Lower lobe of right lung (tissue), 2 donors: ENCODE measurements around the gene DPY30. TPM values are rescaled to one million over a fixed set of nuclear protein-coding genes. Genes with fewer than 3 reads are reported as not detected.
"Not testable (repeated sequence)": the region's sequence is repeated elsewhere in the genome, so short reads cannot be mapped to it uniquely, and the experiment has no call there.

Source experiments
- ATAC-seq, 2 donors: fragments of 200-7000 bp; cut with Tn5 transposase; one replicate each; pipeline ENCODE4 v1.9.1; 2020 to 2022; ENCODE audit warnings: mild to moderate bottlenecking in 2 of 2, moderate library complexity in 2 of 2
- DNase-seq: peaks from one replicate; pipeline ENCODE4 v3.0.0-alpha.2; 2020
- H3K27ac ChIP-seq: fragments of 200-600 bp; one replicate; pipeline ENCODE4 v1.8.0; 2022
- H3K27me3 ChIP-seq: fragments of 200-600 bp; one replicate; pipeline ENCODE4 v1.8.0; 2022; ENCODE audit warnings: low read depth
- H3K36me3 ChIP-seq: fragments of 200-600 bp; one replicate; pipeline ENCODE4 v1.8.0; 2022; ENCODE audit warnings: mild to moderate bottlenecking
- H3K4me1 ChIP-seq: fragments of 200-600 bp; one replicate; pipeline ENCODE4 v1.8.0; 2022
- H3K4me3 ChIP-seq: fragments of 200-600 bp; one replicate; pipeline ENCODE4 v1.8.0; 2022; ENCODE audit warnings: mild to moderate bottlenecking
- H3K9me3 ChIP-seq: fragments of 200-600 bp; one replicate; pipeline ENCODE4 v1.8.0; 2022
- CTCF ChIP-seq: fragments of 200-600 bp; IDR thresholded peaks from one replicate; pipeline ENCODE4 v1.8.0; 2022; ENCODE audit warnings: antibody characterized with exemption, mild to moderate bottlenecking
- intact Hi-C: fragments of 100-400 bp; cut with DNase I; formaldehyde crosslinking; loops from one replicate; pipeline ENCODE4 v1.11.0; 2022
- total RNA-seq: library from RNA; stranded (reverse); fragmentation: NEBNext Ultra II Directional; extraction: Animal tissue kit (Norgen Biotek cat#: 25700); gene quantifications from one replicate; pipeline ENCODE4 v1.2.1, GENCODE V29; 2021
- donor health status: DM: no; HTN: yes; CAD: no; lungs with severe emphysema.

The DPY30 gene
- total RNA-seq, 1 donor from 2014 or later: 60.4 TPM

- no peaks in the 10 kb centered on the region for H3K36me3 ChIP-seq
- ATAC-seq: no peak
- DNase-seq: no peak
- TF ChIP-seq CTCF: no peak
- intact Hi-C loops: no loop called here
- no peaks in the 10 kb centered on the region for H3K4me1 ChIP-seq
- H3K4me3 ChIP-seq: no peak overlapping the region
- H3K27me3 ChIP-seq: no peaks in the 10 kb centered on the region
- no peak overlapping the region for H3K27ac ChIP-seq
- H3K9me3 ChIP-seq: no peaks in the 10 kb centered on the region
These were observed 12.3 kb upstream of the DPY30 start for GRCh38 chr2:32051836-32052439.

GRCh38 chr2:32043561-32043960 is 4.0 kb upstream of the DPY30 start:
- DNase-seq (no peak), ATAC-seq (no peak)
- Histone ChIP-seq H3K9me3 (no peaks in the 10 kb centered on the region), H3K27ac (no peak overlapping the region), H3K4me1 (peaks cover 11% of the 10 kb centered on the region), H3K36me3 (no peaks in the 10 kb centered on the region), H3K4me3 (no peak overlapping the region), H3K27me3 (no peaks in the 10 kb centered on the region)
- TF ChIP-seq CTCF: no peak
- intact Hi-C loops: no loop called here

- intact Hi-C loops, H3K4me1 ChIP-seq, H3K27ac ChIP-seq, ATAC-seq, H3K4me3 ChIP-seq, DNase-seq, H3K27me3 ChIP-seq, H3K9me3 ChIP-seq: not testable (repeated sequence)
- peaks cover 48% of the 10 kb centered on the region for H3K36me3 ChIP-seq
These were observed 5.3 kb downstream of the DPY30 start for GRCh38 chr2:32034198-32034887.

- H3K36me3 ChIP-seq: peaks cover 61% of the 10 kb centered on the region
- H3K9me3 ChIP-seq, intact Hi-C loops, H3K4me3 ChIP-seq, H3K4me1 ChIP-seq, H3K27ac ChIP-seq, H3K27me3 ChIP-seq, ATAC-seq, DNase-seq: not testable (repeated sequence)
These were observed 20.7 kb downstream of the DPY30 start for GRCh38 chr2:32018789-32019482.

- DNase-seq: no peak
- intact Hi-C loops: no loop called here
- TF ChIP-seq CTCF: no peak
- no peak for ATAC-seq
- peaks cover 14% of the 10 kb centered on the region for H3K36me3 ChIP-seq
- H3K9me3 ChIP-seq: no peaks in the 10 kb centered on the region
- peaks cover 24% of the 10 kb centered on the region for H3K4me1 ChIP-seq
- no peak overlapping the region for H3K4me3 ChIP-seq
- no peak overlapping the region for H3K27ac ChIP-seq
- no peaks in the 10 kb centered on the region for H3K27me3 ChIP-seq
These were observed 26.7 kb downstream of the DPY30 start for GRCh38 chr2:32012872-32013271.

- H3K9me3 ChIP-seq: no peaks in the 10 kb centered on the region
- peak overlapping the region; percentile 86 for H3K27ac ChIP-seq
- DNase-seq: no peak
- peak overlapping the region; percentile 90 for H3K4me3 ChIP-seq
- peaks cover 9% of the 10 kb centered on the region for H3K36me3 ChIP-seq
- no peak for TF ChIP-seq CTCF
- H3K27me3 ChIP-seq: no peaks in the 10 kb centered on the region
- intact Hi-C loops: no loop called here
- no peak for ATAC-seq
- H3K4me1 ChIP-seq: peaks cover 37% of the 10 kb centered on the region
These were observed 28.1 kb downstream of the DPY30 start for GRCh38 chr2:32011485-32011960.
